Measurements from ENCODE around the gene B4GALT4. TPM values are rescaled to one million over a fixed set of nuclear protein-coding genes. Genes with fewer than 3 reads are reported as not detected.

The B4GALT4 gene
- total and polyA plus RNA-seq, 2 of the 8 experiments (the other 6 are each of a cell fraction or from before 2014, with no cell fraction given): 14.6 to 44.7 TPM

DNA sequence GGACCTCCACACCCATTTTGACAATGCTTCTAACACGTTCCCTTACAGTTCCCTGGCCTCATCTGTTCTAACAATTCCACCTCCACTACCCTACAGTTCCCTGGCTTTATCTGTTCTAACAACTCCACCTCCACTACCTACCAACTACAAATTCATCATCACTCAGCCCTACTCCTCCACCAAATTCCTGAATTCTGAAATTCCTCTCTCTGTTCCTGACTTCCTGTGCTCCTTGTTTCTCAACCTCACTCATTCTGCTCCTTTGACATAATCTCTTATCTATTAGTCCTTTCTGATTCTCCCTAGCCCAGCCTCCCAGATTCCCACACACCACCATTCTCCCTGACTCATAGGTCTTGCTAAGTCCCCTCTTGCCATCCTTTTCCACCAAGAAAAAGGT lies 44.8 kb downstream of the B4GALT4 start:
- DNase-seq (ENCODE audit: low read depth in 1 of 2, low spot score in 2 of 2): no peak
- Histone ChIP-seq H2BK120ac (replicated peaks; ENCODE audit: low read depth, low read length) (no peak overlapping the region), H3K18ac (ENCODE audit: extremely low read depth, low read length) (no peak overlapping the region), H3K23ac (ENCODE audit: insufficient read length) (no peak overlapping the region), H2BK5ac (ENCODE audit: low read depth, low read length) (no peak overlapping the region), H2AFZ (ENCODE audit: low read length) (no peak overlapping the region), H3K9ac (replicated peaks in 1 of 4; ENCODE audit: extremely low read depth in 1 of 4, low read depth in 3 of 4, low read length in 3 of 4) (no peak overlapping the region), H4K8ac (ENCODE audit: extremely low read depth, insufficient read depth, low read length) (no peak overlapping the region), H4K91ac (replicated peaks; ENCODE audit: insufficient read length, low read length) (no peak overlapping the region), H3K79me2 (ENCODE audit: control insufficient read depth in 1 of 2, insufficient read depth in 2 of 2, low read length in 2 of 2) (no peaks in the 10 kb centered on the region), H3K27me3 (replicated peaks in 1 of 4; ENCODE audit: control insufficient read depth in 3 of 4, extremely low read depth in 1 of 4, insufficient read depth in 3 of 4, low read length in 3 of 4) (no peaks in the 10 kb centered on the region), H3K4ac (replicated peaks; ENCODE audit: insufficient read length, low read depth, low read length) (no peak overlapping the region), H3K4me1 (replicated peaks in 1 of 4; ENCODE audit: control insufficient read depth in 3 of 4, insufficient read depth in 4 of 4, low read length in 3 of 4) (no peaks in the 10 kb centered on the region), H3K23me2 (ENCODE audit: low read depth, low read length) (no peaks in the 10 kb centered on the region; the same call in 1 of the 2 replicates), H2AK5ac (ENCODE audit: low read depth, low read length) (no peak overlapping the region), H3K27ac (ENCODE audit: low read depth, low read length) (no peak overlapping the region), H3K4me2 (ENCODE audit: insufficient read depth in 1 of 2, low read depth in 2 of 2, low read length in 2 of 2) (no peak overlapping the region), H2BK12ac (ENCODE audit: low read depth, low read length) (no peak overlapping the region), H3K9me3 (ENCODE audit: insufficient read depth in 2 of 2, low read depth in 1 of 2, low read length in 1 of 2) (no peaks in the 10 kb centered on the region), H3K79me1 (ENCODE audit: low read depth, low read length) (no peaks in the 10 kb centered on the region), H3K4me3 (ENCODE audit: extremely low read depth in 1 of 4, insufficient read depth in 2 of 4, low read depth in 3 of 4, low read length in 4 of 4) (no peak overlapping the region), H3K56ac (replicated peaks; ENCODE audit: insufficient read length, low read depth, low read length) (no peak overlapping the region), H2BK20ac (ENCODE audit: low read length) (no peak overlapping the region), H3K36me3 (ENCODE audit: control insufficient read depth in 2 of 4, insufficient read depth in 4 of 4, low read length in 3 of 4) (no peaks in the 10 kb centered on the region), H4K5ac (ENCODE audit: insufficient read length, low read depth, low read length) (no peak overlapping the region), H2BK15ac (ENCODE audit: low read length) (no peak overlapping the region), H4K20me1 (replicated peaks in 1 of 2; ENCODE audit: control insufficient read depth in 1 of 2, insufficient read depth in 2 of 2, low read length in 2 of 2) (no peaks in the 10 kb centered on the region), H3K14ac (ENCODE audit: insufficient read length) (no peak overlapping the region)
- ChIA-PET POLR2A (ENCODE audit: partially characterized antibody) (no interaction called here), CTCF (ENCODE audit: partially characterized antibody) (no interaction called here)
- no peak for FAIRE-seq
- 93% methylated on average over 1 of the region's 1 CpG; no CpG with 5 or more reads in 1 of the 2 experiments for WGBS, 2 experiments (ENCODE audit: extremely low coverage in 1 of 2, insufficient coverage in 1 of 2, insufficient read length in 1 of 2, insufficient replicate concordance in 2 of 2, low coverage in 1 of 2, low lambda C conversion rate in 2 of 2, missing lambda C conversion rate in 1 of 2)
- no peak for TF ChIP-seq RBBP5 (IDR thresholded peaks at IDR 0.05; ENCODE audit: borderline replicate concordance, low read depth, low read length)
- no peak for TF ChIP-seq KDM5A (IDR thresholded peaks at IDR 0.05; ENCODE audit: low read length)
- TF ChIP-seq TEAD4 (IDR thresholded peaks at IDR 0.05; ENCODE audit: low read depth, low read length): no peak
- TF ChIP-seq ASH2L (IDR thresholded peaks at IDR 0.05; ENCODE audit: low read length): no peak
- TF ChIP-seq JUN (IDR thresholded peaks at IDR 0.05; ENCODE audit: low read depth, low read length): no peak
